ENCODE data around the gene PSME3.

- TF ChIP-seq POLR2A (IDR thresholded peaks at IDR 0.05) (no peak), CTCF (IDR thresholded peaks at IDR 0.05) (no peak)
Measured at GRCh38 chr17:42880776-42881310, 47.6 kb downstream of the PSME3 start.

All from body of pancreas (tissue), 4 donors.